SJCRH30 (cell line): ENCODE results near the gene SLC41A3. TPM values are rescaled to one million over a fixed set of nuclear protein-coding genes. Genes with fewer than 3 reads are reported as not detected.
"Not testable (repeated sequence)": the region's sequence is repeated elsewhere in the genome, so short reads cannot be mapped to it uniquely, and the experiment has no call there.

Experiments
- DNase-seq, 2 experiments: peaks; one replicate each; pipeline ENCODE4 v3.0.0-alpha.2; 2015 to 2020
- H3K27ac ChIP-seq: fragments of 250-450 bp; sonication (Bioruptor Pico); 2 replicates; pipeline ENCODE4 v1.5.1; 2020; ENCODE audit warnings: mild to moderate bottlenecking, moderate library complexity
- H3K27me3 ChIP-seq: fragments of 250-450 bp; sonication (Bioruptor Pico); 2 replicates; pipeline ENCODE4 v1.5.1; 2020; ENCODE audit warnings: mild to moderate bottlenecking, moderate library complexity
- H3K36me3 ChIP-seq: fragments of 250-450 bp; sonication (Bioruptor Pico); 2 replicates; pipeline ENCODE4 v1.5.1; 2020; ENCODE audit warnings: mild to moderate bottlenecking, moderate library complexity
- H3K4me1 ChIP-seq: fragments of 250-450 bp; sonication (Bioruptor Pico); 2 replicates; pipeline ENCODE4 v1.5.1; 2020; ENCODE audit warnings: mild to moderate bottlenecking, moderate library complexity
- H3K4me3 ChIP-seq: fragments of 250-450 bp; sonication (Bioruptor Pico); 2 replicates; pipeline ENCODE4 v1.5.1; 2020; ENCODE audit warnings: mild to moderate bottlenecking, moderate library complexity
- H3K9me3 ChIP-seq: fragments of 250-450 bp; sonication (Bioruptor Pico); replicated peaks from 2 replicates; pipeline ENCODE4 v1.5.1; 2020; ENCODE audit warnings: mild to moderate bottlenecking, moderate library complexity
- total RNA-seq: library from RNA; depleted of rRNA; stranded (reverse); fragments of >200 nt; shearing (Covaris generic); gene quantifications from 2 replicates; pipeline ENCODE4 v1.2.3, GENCODE V29; 2014; rRNA removed

Gene SLC41A3
- total RNA-seq, 1 experiment from 2014 or later, result 32.5 TPM

- H3K4me3 ChIP-seq, result no peak overlapping the region
- DNase-seq, result no peak
- no peaks in the 10 kb centered on the region for H3K4me1 ChIP-seq
- no peaks in the 10 kb centered on the region for H3K9me3 ChIP-seq
- H3K27me3 ChIP-seq, result no peaks in the 10 kb centered on the region
- no peaks in the 10 kb centered on the region for H3K36me3 ChIP-seq
- no peak overlapping the region for H3K27ac ChIP-seq
Measured at GRCh38 chr3:125957674-125958510, 126.0 kb downstream of the SLC41A3 start.

DNA sequence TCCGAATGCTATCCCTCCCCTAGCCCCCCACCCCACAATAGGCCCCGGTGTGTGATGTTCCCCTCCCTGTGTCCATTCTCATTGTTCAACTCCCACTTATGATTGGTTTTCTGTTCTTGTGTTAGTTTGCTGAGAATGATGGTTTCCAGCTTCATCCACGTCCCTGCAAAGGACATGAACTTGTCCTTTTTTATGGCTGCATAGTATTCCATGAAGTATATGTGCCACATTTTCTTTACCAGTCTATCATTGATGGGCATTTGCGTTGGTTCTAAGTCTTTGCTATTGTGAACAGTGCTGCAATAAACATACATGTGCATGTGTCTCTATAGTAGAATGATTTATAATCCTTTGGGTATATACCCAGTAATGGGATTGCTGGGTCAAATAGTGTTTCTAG lies 126.9 kb downstream of the SLC41A3 start:
- H3K4me3 ChIP-seq, H3K4me1 ChIP-seq, H3K9me3 ChIP-seq, H3K27ac ChIP-seq, H3K27me3 ChIP-seq, H3K36me3 ChIP-seq, DNase-seq: not testable (repeated sequence)

Other genes with a start within 250 kb of the SLC41A3 start
- gene ROPN1B, start 114.9 kb downstream of the SLC41A3 start, total RNA-seq, result not detected in 2 replicates
- 0.05 and 0.08 TPM in 2 replicates for gene ALDH1L1, start 96.5 kb upstream of the SLC41A3 start, total RNA-seq